Measurements from ENCODE around the gene DEPDC5.

DEPDC5 gene

DNA sequence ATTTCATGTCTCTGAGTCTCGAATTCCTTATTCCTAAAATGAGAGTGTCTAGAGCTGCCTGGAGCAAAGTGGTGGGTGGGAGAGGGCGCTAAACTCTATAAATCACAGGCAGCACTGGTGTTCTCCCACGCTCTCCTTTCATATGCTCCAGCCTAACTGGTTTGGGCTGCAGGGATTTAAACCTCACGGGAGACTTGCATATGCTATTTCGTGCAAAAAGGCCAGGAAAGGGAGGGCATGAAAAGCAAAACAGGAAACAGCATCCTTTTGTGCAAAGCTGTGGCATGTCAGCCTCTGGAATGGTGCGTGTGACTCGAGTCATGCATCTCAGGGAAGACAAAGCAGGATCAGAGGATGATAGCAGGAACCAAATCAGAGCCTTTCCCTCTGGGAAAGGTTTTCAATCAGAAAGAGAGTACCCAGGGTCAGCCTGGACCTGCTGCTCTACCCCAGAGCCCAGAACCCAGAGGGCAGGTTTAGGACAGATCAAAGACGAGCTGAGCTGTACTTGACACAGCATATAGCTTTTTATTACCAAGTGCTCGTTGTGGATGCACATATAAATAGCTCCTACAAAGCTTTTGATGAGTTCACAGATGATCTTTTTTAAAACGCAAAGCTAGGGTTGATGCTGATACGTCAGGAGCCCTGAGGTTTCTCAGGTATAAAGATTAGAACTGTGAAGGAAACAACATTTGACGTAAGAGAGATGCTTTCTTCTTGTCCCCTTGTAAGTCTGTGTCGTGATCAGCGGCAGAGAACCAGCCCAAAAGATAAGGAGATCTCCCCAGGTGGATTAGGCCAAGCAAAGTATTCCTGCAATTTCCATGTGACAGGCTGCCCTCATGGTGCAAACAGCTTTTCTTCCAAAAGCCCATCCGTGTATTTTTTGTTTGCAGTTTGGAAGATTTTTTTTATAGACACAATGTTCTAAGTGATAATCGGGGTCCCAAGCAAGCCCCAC lies 144.3 kb downstream of the DEPDC5 start:
- DNase-seq = no peak

- no peak for DNase-seq
These were observed 145.1 kb downstream of the DEPDC5 start for GRCh38 chr22:31898926-31899325.

GRCh38 chr22:31899669-31900068 lies 145.8 kb downstream of the DEPDC5 start:
- DNase-seq = no peak

DNA sequence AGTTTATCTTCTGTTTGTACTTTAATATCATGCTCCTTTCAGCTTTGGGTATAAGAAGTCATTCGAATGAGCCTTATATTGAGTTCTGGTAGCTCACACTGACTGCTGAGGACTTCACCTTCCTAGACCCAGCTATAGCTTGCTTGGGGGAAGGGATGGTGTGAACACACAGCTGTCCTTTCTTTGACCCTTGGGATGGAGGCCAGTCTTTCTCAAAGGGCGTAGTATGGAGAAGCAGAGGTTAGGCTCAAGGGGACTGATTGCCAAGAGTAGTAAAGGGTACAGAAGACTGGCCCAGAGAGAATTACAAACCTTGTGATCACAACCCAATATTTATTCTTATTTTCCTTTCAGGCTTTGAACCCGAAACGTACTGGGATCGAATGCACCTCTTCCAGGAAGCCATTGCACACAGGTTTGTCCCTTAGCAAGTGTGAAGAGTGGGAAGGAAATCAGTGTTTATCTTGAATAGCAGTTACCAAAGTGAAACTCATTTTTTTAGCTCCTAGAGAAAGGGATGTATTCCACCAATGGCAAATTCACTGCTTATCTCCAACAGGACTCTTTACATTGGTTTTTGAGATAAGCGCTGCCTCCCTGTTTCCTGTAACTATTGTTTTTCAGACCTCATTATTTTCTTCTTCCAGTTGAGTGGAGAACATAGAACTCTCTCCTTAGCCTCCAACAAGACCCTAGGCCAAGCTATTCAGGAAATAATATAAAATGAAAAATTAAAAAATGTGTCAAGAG lies 147.7 kb downstream of the DEPDC5 start:
- DNase-seq = no peak

- DNase-seq = no peak
These were observed 150.8 kb downstream of the DEPDC5 start for GRCh38 chr22:31904651-31905050.

DNA sequence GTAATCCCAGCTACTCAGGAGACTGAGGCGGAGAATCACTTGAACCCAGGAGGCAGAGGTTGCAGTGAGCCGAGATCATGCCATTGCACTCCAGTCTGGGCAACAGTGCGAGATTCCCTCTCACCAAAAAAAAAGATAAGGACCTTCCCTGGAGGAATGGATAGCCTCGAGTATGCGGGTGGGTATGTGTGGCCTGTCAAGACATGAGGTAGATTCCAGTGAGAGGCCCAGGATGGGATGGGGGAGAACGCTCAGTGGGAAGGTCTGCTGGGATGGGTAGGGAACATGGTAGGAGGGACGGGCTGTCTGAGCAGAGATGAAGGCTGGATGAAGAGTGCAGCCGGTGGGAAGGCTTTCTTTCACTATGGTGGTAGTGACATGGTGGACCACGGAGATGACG lies 151.5 kb downstream of the DEPDC5 start:
- DNase-seq = no peak

GRCh38 chr22:31906086-31906485 lies 152.3 kb downstream of the DEPDC5 start:
- no peak for DNase-seq

GRCh38 chr22:31906569-31906968 lies 152.8 kb downstream of the DEPDC5 start:
- no peak for DNase-seq

GRCh38 chr22:31909977-31910376 lies 156.2 kb downstream of the DEPDC5 start:
- DNase-seq = no peak

- DNase-seq = no peak
These were observed 158.0 kb downstream of the DEPDC5 start for GRCh38 chr22:31911565-31912406.

DNA sequence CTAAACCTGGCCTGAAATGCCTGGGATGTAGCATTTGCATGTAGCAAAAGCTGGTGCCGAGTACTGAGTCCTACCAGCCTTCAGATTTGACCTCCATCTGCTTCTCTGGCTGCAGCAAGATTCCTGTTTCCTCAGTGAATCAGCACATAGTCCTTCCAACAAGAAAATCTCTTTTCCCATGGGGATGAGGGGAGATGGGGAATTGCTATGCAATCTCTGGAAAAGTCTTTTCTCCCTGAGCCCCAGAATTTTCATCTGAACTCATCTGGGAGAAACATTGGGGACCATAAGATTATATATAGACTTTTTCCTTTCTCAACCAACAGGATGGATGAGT lies 158.6 kb downstream of the DEPDC5 start:
- no peak for DNase-seq

GRCh38 chr22:31915586-31915985 lies 161.8 kb downstream of the DEPDC5 start:
- DNase-seq = no peak

DNA sequence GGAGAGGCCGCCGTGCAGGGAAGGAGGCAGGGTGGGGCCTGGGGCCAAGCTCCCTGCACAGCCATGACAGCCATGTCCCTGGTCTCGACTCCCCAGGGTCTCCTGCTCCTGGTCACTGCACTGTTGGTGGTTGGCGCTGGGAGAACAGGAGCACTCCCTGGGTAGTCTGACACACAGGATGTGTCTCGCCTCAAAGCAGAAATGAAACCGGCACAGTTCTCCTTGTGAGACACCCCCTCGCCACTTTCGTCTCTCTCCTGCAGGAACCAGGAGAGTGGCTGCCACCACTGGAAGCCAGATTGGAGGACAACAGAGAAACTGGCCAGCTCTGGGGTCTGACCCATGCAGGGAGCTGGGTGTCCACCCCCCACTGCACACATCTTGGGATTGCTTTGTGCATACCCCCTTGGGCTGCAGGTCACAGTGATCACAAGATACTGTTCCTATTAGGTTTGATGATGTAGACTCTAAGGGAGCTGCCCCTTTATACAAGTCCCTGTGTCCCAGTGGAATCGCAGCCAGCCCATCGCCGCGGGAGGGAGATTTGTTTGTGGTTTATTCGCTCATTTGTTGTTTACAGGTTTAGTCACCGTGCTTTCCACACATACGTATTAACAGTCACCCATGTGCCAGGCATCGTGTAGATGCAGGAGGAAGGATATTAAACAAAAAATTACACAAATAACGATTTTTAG lies 163.6 kb downstream of the DEPDC5 start:
- DNase-seq = no peak

- DNase-seq = no peak
These were observed 165.9 kb downstream of the DEPDC5 start for GRCh38 chr22:31919730-31920129.

DNA sequence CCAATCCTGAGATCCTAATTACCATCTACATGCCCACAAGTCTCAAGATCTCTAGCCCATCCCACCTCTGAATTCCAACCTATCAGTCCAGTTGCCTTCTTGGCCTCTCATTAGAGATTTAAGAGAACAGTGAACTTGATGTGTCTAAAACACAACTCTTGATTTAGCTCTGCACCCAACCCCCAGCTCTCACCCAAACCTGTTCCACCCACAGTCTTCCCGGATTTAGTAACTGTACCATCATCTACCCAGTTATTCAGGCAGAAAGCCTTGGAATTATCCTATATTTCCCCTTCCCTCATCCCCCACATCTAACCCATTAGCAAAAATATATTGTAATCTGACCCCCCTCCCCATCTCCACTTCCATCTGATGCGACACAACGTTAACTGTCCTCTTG lies 166.5 kb downstream of the DEPDC5 start:
- no peak for DNase-seq

DNA sequence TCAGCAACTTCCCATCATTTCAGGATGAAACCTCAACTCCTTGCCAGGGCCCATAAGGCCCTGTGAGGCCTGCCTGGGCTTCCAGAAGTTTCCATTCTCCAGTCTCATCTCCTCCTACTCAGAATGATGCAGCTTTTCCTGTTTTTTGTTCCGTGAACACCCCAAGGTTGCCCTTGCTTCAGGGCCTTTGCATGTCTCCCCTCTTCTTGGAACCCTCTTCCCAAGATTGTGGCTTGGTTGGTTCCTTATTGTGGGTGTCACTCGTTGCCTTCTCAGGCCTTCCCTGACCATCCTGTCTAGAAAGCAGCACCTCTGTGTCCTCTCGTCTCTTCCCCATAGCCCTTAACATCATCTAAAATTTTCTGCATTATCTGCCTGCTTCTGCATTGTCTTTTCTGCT lies 167.3 kb downstream of the DEPDC5 start:
- DNase-seq = no peak

DNA sequence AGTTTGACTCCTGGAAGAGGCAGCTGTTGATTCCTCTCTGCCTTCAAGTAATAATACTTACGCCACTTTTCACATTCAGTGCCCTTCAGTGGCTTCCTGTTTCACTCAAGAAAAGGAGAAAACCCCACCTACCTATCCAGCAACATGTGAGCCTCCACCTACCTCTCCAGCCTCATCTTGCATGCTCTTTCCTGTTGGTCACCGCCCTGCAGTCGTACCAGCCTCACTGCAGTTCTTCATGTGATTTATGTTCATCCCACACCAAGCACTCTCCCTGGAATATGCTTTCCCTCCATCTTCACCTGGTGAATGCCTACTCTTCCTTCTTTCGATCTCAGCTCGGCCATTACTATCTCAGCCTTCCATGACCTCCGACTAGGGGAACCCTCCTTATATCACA lies 168.7 kb downstream of the DEPDC5 start:
- DNase-seq = no peak

GRCh38 chr22:31923136-31923535 lies 169.3 kb downstream of the DEPDC5 start:
- DNase-seq = no peak

DNA sequence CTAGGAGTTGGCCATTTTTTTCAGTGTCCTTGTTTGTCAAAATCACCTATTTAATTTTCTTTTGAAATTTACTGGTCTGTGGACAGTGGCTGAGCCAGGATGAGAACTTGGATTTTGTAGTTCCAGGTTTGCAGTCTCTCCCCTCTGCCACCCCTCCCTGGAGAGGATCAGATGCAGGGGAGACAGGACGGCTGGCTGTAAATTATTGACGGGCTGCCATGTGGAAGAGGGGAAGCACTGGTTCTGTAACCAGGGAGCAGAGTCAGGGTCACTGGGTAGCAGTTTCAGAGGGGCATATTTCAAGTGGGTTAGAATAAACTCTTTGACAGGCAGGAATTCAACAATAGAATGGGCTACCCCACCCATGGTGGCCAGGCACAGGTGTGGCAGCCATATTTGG lies 169.9 kb downstream of the DEPDC5 start:
- DNase-seq = no peak

- no peak for DNase-seq
These were observed 171.2 kb downstream of the DEPDC5 start for GRCh38 chr22:31925056-31925455.

GRCh38 chr22:31926024-31926423 lies 172.2 kb downstream of the DEPDC5 start:
- no peak for DNase-seq

DNA sequence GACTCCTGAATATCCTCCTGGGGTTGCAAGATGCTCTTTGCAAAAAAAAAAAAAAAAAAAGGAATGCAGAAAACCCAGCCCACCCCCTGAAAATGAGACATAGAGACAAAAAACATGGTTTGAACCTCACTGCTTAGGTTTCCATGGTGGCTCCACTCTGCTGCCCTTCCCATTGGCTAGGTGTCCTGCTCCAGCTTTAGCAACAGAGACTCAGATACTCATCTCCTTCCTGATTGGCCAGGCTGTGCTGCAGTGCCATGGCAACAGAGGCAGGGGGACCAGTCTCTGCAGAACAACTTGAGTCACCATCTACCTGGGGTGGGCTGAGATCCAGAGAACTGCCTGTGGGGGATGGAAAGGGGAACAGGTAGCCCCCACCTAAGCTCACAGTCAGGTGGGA lies 173.2 kb downstream of the DEPDC5 start:
- no peak for DNase-seq

- no peak for DNase-seq
These were observed 173.7 kb downstream of the DEPDC5 start for GRCh38 chr22:31927562-31927961.
